Erythroblast (primary cell): Measurements from ENCODE around the gene RBP3.

Experiments
- GATA1 ChIP-seq: IDR thresholded peaks from 2 replicates; pipeline ENCODE4 v1.6.1; 2011; ENCODE audit warnings: low read depth, mild to moderate bottlenecking, control low read depth, low read length, moderate library complexity
- POLR2A ChIP-seq: IDR thresholded peaks from 2 replicates; pipeline ENCODE4 v1.6.1; 2011; ENCODE audit warnings: mild to moderate bottlenecking, low read length

DNA sequence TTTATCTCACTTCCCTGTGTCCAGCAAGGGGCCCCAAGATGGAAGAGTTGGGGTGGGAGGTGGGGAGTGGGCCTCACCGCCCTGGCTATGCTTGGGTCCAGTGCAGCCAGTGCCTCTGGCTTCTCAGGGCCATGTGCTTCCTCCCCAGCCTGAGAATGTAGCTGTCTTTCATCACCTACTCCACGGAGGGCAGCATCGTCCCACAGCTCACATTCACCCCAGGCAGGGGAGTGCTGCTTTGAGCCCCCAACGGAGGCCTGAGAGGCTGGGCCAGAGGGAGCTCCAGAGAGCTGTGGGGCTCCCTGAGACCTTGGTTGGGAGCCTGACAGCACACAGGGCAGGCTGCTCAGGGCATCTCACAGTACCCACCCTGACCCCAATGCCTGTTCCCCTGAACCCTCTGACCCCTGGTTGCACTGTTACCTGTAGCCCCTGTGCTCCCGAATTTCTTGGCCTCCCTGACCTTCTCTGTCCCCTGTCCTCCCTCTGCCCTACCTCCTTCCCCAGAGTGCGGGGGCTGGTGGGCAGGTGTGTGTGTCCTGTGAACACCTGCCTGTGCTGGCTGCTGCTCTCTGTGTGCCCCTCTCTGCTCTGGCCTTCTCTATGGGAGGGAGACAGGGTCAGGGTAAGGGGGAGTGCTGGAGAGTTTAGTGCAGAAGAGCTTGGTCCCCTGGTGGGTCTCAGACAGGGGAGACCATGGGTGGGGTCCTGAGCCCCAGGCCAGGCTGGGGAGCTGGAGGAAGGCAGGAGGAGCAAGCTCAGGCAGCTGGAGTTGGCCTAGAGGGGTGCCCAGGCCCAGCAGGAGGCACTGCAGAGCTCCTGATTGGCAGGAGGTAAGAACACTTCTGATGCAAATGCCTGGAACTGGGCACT lies 55.5 kb downstream of the RBP3 start:
- no peak for TF ChIP-seq POLR2A
- no peak for TF ChIP-seq GATA1
